Measurements from ENCODE around the gene ACADL.

Gene ACADL

GRCh38 chr2:210171309-210172218 is 53.7 kb downstream of the ACADL start, which contains the start of gene KANSL1L:
Gene KANSL1L (minus strand): TSS chr2:210171409. CDS start chr2:210154582, 16,827 bp downstream.
- in situ Hi-C loops (cut with HindIII; ENCODE audit: low sequenced_read_pairs), result no loop called here

GRCh38 chr2:210170446-210171303 is 54.6 kb downstream of the ACADL start:
- in situ Hi-C loops (cut with HindIII; ENCODE audit: low sequenced_read_pairs), result no loop called here

- in situ Hi-C loops (cut with HindIII; ENCODE audit: low sequenced_read_pairs), result no loop called here
Measured at GRCh38 chr2:210170196-210170445, 55.1 kb downstream of the ACADL start.

GRCh38 chr2:210169516-210170195 is 55.6 kb downstream of the ACADL start:
- in situ Hi-C loops (cut with HindIII; ENCODE audit: low sequenced_read_pairs), result no loop called here

- in situ Hi-C loops (cut with HindIII; ENCODE audit: low sequenced_read_pairs), result no loop called here
Measured at GRCh38 chr2:210167227-210167626, 58.0 kb downstream of the ACADL start.

- in situ Hi-C loops (cut with HindIII; ENCODE audit: low sequenced_read_pairs), result no loop called here
Measured at GRCh38 chr2:210162466-210163124, 62.7 kb downstream of the ACADL start.

- in situ Hi-C loops (cut with HindIII; ENCODE audit: low sequenced_read_pairs), result no loop called here
Measured at GRCh38 chr2:210159059-210159458, 66.2 kb downstream of the ACADL start.

GRCh38 chr2:210158236-210158635 is 67.0 kb downstream of the ACADL start:
- in situ Hi-C loops (cut with HindIII; ENCODE audit: low sequenced_read_pairs), result no loop called here

- in situ Hi-C loops (cut with HindIII; ENCODE audit: low sequenced_read_pairs), result no loop called here
Measured at GRCh38 chr2:210157526-210157925, 67.7 kb downstream of the ACADL start.

GRCh38 chr2:210147614-210148013 is 77.6 kb downstream of the ACADL start:
- in situ Hi-C loops (cut with HindIII; ENCODE audit: low sequenced_read_pairs), result no loop called here

Measured in endothelial cell of hepatic sinusoid (primary cell).